Omental fat pad (tissue), 4 donors: ENCODE data around the gene ZFAND5. TPM values are rescaled to one million over a fixed set of nuclear protein-coding genes. Genes with fewer than 3 reads are reported as not detected.

Experiments
- ATAC-seq: fragments of 150-250 bp; one replicate; pipeline ENCODE4 v1.9.1; 2016; ENCODE audit warnings: mild to moderate bottlenecking, moderate library complexity; ENCODE audit not compliant: low FRiP score
- DNase-seq: peaks from one replicate; pipeline ENCODE4 v3.0.0-alpha.2; 2019; ENCODE audit warnings: low spot score
- CTCF ChIP-seq, 3 donors: fragments of 450-650 bp; IDR thresholded peaks; one replicate each; pipeline ENCODE4 v1.5.1; 2016 to 2017; ENCODE audit warnings: antibody characterized with exemption in 3 of 3, mild to moderate bottlenecking in 3 of 3, moderate library complexity in 2 of 3
- total RNA-seq, 4 donors: library from RNA; depleted of rRNA; stranded (reverse); fragments of >200 nt; gene quantifications; one replicate each; pipeline ENCODE4 v1.1.0, GENCODE V29; 2016

ZFAND5 gene
- total RNA-seq, 4 donors from 2014 or later, result 251 to 647 (median 378) TPM

- ATAC-seq, result no peak
- no peak for TF ChIP-seq CTCF (IDR thresholded peaks at IDR 0.05)
- DNase-seq, result no peak
These were observed 1.8 kb downstream of the ZFAND5 start for GRCh38 chr9:72363236-72363635.

- no peak for TF ChIP-seq CTCF (IDR thresholded peaks at IDR 0.05)
- ATAC-seq (no peak), DNase-seq (no peak)
These were observed 2.3 kb downstream of the ZFAND5 start for GRCh38 chr9:72362680-72363139.

- DNase-seq (no peak), ATAC-seq (no peak)
- TF ChIP-seq CTCF (IDR thresholded peaks at IDR 0.05), result no peak
These were observed 2.9 kb downstream of the ZFAND5 start for GRCh38 chr9:72362118-72362531.

- no peak for TF ChIP-seq CTCF (IDR thresholded peaks at IDR 0.05)
- DNase-seq (no peak), ATAC-seq (no peak)
These were observed 3.8 kb downstream of the ZFAND5 start for GRCh38 chr9:72361217-72361616.

GRCh38 chr9:72360324-72360723, 4.7 kb downstream of the ZFAND5 start:
- TF ChIP-seq CTCF (IDR thresholded peaks at IDR 0.05), result no peak
- DNase-seq (no peak), ATAC-seq (no peak)

- DNase-seq (no peak), ATAC-seq (no peak)
- no peak for TF ChIP-seq CTCF (IDR thresholded peaks at IDR 0.05)
These were observed 8.9 kb downstream of the ZFAND5 start for GRCh38 chr9:72356041-72356582.

- no peak for DNase-seq
- no peak for ATAC-seq
- TF ChIP-seq CTCF (IDR thresholded peaks at IDR 0.05), result no peak
These were observed 9.9 kb downstream of the ZFAND5 start for GRCh38 chr9:72355153-72355552.
